ENCODE measurements around the gene MUC4. TPM values are rescaled to one million over a fixed set of nuclear protein-coding genes. Genes with fewer than 3 reads are reported as not detected.
"Not testable (repeated sequence)": the region's sequence is repeated elsewhere in the genome, so short reads cannot be mapped to it uniquely, and the experiment has no call there.

Gene MUC4
- total RNA-seq, 1 donor from 2014 or later, result 0.14 TPM

DNA sequence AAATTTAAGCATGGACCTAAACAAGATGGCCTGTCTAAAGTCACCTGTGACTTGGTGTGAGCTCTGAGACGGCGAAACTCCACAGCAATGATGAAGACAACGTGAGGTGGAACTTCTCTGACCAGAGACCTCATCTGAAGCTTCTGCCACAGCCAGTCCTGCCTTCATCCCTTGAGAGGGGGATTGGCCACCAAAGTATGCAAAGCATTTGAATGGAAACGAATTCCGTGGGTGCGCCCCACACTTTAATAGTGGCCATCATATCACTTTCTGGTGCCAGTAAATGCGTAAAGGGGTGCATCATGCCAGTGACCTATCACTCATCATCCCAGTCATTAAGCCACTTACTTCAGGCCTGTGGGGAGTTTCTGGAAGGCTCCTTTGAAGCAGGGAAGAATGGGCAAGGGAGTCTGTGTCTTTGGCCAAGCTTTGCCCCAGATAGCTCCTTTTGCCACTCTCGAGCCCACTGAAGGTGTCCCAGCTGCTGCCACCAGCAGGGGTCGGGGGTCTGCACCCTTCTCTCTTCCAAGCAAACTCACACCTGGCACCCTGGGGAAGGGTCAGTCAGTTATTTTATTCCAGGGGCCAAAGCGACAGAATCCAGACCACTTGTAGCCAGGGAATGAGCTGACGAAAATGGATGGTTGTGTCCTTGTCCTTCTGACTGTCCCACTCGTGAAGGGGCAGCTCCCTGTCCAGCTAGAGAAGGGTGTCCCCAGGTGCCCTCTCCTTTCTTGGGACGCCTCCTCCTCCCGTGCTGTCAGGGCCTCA is 73.3 kb downstream of the MUC4 start:
- DNase-seq (ENCODE audit: low spot score), result no peak

DNA sequence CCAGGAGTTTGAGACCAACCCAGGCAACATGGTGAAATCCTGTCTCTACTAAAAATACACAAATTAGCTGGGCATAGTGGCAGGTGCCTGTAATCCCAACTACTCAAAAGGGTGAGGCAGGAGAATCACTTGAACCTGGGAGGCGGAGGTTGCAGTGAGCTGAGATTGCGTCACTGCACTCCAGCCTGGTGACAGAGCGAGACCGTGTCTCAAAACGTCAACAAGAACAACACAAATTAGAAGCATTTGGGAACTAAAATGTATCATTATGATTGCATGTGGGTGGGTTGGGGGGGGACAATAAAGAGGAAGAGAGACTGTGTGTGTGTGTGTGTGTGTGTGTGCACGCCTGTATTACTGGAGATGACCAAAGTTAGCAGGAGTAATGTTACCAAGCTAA is 73.9 kb downstream of the MUC4 start:
- DNase-seq (ENCODE audit: low spot score), result not testable (repeated sequence)

DNA sequence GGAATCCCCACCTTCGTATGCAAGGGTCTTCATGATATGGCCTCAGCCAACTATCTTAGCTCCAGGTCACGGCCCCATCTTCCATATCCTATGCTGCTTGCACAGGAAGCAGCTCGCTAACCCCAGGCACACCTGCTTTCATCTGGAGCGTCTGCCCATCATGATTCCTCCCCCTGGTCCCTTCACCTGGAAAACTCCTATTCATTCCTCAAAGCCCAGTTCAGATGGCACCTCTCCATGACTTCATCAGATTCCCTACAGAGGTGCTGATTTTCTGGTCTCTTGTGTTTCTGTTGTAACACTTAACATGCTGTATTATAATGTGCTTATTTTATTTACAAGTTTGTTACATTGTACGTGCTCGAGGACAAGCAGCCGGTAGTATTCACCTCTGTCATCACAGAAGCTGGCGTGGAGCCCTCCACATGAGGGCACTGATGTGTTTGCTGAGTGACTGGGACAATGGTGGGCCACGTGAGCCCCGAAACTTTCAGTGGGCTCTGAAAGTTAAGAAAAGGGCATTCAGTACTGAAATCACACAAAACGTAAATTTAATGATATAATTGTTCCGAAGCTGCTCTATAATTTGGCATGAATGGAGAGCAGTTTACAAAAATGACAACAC is 74.8 kb downstream of the MUC4 start:
- DNase-seq (ENCODE audit: low spot score), result no peak

DNA sequence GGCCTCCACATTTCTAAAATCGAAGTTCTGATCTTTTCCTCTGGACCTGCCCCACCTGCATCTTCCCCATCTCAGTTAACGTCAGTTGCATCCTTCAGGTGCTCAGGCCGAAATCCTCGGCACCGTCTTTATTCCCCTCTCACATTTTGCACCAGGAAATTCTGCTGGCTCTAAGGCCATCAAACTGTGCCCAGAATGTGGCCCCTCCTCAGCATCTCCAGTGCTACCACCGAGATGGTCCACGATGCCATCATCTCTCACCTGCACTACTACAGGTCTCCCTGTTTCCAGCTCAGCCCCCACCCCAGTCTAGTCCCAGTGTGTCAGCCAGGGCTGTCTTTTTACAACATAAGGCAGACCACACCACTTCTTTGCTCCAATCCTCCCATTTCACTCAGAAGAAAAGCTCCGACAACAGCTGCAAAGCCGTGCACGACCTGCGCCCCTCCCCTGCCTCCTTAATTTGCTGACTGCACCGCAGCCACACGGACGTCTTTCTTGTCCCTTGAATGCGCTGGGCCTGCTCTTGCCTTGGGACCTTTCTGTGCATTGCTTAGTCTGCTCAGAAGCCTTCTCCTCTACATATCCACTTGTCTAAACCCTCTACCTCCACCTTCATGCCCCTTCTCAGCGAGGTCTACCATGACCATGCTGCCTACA is 76.6 kb downstream of the MUC4 start:
- DNase-seq (ENCODE audit: low spot score), result no peak

DNA sequence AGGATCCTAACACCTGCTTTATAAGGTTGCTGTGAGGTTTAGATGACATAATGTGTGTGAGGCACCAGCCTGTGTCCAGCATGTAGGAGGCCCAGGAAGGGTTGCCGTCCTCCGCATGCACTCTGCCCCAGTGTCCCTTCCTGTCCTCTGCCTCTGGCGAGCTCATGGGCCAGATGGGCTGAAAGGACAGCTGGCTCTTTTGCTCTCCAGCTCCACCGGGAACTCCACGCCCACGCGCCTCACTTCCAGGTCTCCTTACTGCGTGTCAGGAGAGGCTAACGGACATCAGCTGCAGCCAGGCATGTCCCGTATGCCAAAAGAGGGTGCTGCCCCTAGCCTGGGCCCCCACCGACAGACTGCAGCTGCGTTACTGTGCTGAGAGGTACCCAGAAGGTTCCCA is 78.8 kb downstream of the MUC4 start:
- DNase-seq (ENCODE audit: low spot score), result no peak

DNA sequence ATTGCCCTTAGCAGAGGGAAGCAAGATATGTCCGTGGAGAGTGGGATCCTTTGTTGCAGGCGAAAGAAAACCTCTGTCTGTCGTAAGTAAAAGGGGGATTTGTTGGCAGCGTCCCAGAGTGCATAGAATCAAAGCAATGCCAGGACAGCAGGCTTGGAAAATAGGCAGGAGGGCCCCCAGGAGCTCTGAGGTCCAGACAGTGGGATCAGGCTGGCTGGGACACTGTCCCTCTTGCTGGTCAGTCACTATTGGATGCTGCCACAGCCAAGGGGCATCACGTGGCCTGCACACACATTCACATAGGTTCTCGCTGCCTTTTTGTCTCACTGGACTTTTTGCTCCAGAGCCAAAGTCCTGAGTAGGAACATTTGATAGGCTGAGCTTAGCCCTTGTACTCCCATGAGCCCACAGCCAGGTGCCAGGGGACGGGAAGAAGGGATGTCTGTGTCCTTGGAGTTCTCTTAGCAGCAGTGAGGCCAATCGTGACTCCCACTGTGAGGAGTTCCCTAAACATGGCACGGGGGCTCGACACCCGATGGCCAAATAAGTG is 80.3 kb downstream of the MUC4 start:
- DNase-seq (ENCODE audit: low spot score), result no peak

DNA sequence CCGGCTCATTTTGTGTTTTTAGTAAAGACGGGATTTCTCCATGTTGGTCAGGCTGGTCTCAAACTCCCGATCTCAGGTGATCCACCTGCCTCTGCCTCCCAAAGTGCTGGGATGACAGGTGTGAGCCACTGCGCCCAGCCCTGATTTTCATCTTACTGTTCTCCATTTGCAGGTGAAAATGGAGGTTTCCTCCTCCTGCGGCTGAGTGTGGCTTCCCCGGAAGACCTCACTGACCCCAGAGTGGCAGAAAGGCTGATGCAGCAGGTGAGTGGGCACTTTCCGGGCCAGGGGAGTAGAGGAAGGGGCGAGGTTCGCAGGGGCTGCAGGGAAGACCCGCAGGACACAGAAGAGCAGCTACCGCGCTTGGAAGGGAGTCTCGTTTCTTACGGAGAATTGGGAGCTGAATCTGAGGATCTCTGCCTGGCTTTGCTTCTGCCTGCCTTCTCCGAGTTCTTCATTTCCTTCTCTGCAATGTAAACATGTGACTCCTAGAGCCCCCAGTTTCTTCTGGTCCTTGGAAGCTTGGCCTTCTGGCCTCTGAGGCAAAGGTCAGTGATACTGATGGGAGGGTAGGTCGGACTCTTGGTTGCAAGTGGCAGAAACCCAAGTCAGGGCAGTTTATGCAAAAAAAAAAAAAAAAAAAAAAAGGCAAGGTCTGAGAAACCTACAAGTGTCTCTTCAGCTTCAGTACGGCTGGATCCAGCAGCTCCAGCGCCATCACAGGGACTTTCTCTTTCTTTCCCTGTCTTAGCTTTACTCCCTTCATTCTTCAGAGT is 82.1 kb downstream of the MUC4 start:
- no peak for DNase-seq (ENCODE audit: low spot score)

DNA sequence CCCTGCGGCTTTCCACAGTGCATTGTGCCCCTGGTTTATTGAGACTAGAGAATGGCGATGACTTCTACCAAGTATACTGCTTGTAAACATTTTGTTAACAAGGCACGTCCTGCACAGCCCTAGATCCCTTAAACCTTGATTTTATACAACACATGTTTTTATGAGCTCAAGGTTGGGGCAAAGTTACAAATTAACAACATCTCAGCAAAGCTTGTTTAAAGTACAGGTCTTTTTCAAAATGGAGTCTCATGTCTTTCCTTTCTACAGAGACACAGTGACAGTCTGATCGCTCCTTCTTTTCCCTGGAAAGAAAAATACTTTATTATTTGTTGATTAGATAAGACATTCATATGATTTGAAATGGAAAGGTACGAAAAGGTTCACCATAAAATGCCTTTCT is 82.9 kb downstream of the MUC4 start:
- DNase-seq (ENCODE audit: low spot score), result not testable (repeated sequence)

DNA sequence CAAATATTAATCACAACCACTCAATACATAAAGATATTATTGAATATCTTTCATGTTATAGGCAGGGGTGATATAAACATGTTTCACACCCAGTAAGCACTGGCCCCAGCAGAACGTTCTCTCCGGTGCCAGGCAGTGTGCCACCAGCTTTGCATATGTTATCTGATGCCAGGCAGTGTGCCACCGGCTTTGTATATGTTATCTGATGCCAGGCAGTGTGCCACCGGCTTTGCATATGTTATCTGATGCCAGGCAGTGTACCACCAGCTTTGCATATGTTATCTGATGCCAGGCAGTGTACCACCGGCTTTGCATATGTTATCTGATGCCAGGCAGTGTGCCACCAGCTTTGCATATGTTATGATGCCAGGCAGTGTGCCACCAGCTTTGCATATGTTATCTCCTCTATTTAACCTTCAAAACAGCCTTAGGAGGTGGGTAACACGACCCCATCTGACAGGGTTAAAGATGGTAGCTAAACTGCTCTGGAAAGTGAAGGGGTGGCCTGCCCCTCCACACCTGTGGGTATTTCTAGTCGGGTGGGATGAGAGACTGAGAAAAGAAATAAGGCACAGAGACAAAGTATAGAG is 84.0 kb downstream of the MUC4 start:
- no peak for DNase-seq (ENCODE audit: low spot score)

DNA sequence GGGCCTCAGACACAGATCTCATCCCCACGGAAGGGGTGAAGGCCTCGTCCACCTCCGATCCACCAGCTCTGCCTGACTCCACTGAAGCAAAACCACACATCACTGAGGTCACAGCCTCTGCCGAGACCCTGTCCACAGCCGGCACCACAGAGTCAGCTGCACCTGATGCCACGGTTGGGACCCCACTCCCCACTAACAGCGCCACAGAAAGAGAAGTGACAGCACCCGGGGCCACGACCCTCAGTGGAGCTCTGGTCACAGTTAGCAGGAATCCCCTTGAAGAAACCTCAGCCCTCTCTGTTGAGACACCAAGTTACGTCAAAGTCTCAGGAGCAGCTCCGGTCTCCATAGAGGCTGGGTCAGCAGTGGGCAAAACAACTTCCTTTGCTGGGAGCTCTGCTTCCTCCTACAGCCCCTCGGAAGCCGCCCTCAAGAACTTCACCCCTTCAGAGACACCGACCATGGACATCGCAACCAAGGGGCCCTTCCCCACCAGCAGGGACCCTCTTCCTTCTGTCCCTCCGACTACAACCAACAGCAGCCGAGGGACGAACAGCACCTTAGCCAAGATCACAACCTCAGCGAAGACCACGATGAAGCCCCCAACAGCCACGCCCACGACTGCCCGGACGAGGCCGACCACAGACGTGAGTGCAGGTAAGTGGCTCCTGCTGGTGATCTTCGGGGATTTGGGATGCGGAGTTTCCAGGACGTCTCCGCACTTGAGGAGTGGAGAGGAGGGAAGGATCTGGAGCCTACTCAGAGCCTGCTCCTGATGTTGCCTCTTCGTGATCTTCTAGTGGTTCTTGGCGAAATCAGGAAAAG is 85.6 kb downstream of the MUC4 start:
- not testable (repeated sequence) for DNase-seq (ENCODE audit: low spot score)

DNA sequence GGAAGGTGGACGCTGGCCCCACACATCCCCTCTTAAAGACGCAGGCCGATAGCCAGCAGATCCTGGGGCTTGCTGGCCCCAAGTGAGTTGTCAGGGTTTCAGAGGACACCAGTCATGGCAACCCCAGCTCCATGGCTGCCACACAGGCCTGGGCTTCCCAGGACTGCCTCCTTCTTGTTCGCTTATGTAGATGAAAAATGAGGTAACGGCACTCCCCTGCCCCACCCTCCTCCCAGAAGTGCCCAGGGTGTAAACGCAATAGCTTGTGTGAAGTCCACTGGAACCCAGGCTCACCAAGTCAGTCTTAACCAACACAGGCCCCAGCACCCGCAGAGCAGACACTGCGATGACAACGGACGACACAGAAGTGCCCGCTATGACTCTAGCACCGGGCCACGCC is 87.4 kb downstream of the MUC4 start:
- DNase-seq (ENCODE audit: low spot score), result not testable (repeated sequence)

DNA sequence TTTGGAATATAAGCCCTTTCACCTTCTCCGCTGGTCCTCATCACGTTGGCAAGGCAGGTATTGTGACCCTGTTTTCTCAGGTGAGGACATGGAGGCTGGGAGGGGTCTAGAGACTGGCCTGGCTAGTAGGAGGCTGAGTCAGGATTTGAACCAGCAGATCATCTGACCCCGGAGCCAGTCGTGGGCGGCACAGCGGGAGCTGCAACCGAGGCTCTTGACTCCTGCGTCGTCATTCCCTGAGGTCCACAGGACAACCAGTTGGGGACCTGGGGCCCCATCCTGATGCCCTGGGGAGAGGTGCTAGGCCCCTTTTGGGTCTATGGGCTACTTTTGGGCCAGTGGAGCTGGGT is 88.8 kb downstream of the MUC4 start:
- DNase-seq (ENCODE audit: low spot score), result not testable (repeated sequence)

DNA sequence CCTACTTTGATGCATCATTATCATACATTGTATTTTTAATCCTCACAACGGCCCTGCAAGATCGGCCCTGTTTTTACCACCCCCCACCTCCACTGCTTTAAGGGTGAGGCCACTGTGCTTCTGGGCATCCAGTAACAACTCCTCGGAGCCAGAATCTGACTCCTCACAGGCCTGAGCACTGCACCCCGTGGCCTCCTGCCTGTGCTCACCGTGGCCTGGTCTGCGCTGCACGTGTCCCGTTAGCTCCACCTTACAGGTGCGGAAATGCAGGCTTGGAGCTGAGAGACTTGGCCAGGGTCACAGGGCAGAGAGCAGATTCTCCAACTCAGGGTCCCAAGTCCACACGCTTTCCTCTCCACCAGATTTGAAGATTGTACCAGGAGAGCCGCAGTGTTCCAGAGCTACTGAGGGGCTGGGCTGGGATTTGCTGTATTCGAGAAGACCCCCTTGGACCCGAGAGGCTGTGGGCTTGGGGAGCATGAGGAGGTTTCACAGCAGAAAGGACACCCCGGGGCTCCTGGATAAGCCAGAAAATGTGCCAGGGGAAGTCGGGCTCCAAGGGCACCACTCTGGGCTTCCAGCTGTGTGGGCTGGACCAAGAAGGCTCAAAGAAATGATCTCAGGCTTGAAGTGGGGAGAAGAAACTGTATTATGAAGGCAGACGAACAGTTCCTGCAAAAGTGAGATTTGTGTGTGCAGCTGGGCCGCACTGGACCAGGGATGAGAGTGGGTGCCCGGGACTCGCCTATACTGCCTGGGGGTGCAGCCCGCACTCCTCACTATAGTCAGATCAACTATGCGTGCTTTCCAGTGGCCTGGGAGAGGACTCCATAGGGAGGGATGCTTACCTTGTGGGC is 89.4 kb downstream of the MUC4 start:
- not testable (repeated sequence) for DNase-seq (ENCODE audit: low spot score)

DNA sequence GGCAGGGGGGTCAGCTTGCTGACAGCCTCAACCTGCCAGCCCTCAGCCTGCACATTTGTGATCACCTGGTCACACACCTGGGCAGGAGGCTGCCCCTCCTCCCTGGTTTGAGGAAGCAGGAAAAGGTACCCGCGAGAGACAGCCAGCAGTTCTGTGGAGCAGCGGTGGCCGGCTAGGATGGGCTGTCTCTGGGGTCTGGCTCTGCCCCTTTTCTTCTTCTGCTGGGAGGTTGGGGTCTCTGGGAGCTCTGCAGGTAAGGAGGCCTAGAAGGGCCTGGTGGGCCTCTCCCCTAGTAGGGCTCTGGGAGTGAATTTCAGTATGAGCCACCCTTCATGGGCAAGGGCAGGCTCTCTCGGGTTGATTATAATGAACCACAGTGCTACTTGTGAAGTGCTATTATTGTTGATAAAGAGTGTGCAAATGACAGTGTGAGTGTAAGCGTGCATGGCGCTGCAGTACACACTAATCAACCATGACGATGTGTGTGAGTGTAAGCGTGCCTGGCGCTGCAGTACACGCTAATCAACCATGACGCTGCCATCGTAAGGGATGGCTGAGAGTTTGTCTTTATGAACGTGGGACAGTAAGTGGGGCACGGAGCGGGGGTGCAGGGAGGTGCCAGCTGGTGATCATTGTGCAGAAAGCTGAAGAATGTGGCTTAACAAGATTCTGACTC is 90.8 kb downstream of the MUC4 start, which contains the start of gene MUC20:
Gene MUC20 (plus strand): TSS at position 148 of the 676 bp plus-strand sequence. CDS start 30 bp downstream, at position 178.
- peak; percentile 90 for DNase-seq (ENCODE audit: low spot score)

DNA sequence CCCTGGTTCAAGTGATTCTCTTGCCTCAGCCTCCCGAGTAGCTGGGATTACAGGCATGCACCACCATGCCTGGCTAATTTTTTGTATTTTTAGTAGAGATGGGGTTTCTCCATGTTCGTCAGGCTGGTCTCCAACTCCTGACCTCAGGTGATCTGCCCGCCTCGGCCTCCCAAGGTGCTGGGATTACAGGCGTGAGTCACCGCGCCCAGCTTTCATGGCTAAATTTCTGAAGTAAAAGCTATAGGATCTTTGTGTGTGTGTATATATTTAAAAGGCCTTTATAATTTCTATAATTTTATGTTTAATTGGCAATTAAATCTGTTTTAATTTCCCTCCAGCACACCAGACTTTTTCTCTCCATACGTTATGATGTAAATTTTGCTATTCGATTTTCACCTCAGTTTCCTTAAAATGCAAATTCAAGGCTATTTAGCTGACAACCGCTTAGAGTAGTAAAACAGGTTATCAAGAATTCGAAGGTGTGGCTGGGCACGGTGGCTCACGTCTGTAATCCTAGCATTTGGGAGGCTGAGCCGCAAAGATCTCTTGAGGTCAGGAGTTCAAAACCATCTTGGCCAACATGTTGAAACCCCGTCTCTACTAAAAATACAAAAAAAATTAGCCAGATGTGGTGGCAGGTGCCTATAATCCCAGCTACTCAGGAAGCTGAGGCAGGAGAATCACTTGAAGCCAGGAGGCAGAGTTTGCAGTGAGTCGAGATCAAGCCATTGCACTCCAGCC is 92.0 kb downstream of the MUC4 start:
- not testable (repeated sequence) for DNase-seq (ENCODE audit: low spot score)

DNA sequence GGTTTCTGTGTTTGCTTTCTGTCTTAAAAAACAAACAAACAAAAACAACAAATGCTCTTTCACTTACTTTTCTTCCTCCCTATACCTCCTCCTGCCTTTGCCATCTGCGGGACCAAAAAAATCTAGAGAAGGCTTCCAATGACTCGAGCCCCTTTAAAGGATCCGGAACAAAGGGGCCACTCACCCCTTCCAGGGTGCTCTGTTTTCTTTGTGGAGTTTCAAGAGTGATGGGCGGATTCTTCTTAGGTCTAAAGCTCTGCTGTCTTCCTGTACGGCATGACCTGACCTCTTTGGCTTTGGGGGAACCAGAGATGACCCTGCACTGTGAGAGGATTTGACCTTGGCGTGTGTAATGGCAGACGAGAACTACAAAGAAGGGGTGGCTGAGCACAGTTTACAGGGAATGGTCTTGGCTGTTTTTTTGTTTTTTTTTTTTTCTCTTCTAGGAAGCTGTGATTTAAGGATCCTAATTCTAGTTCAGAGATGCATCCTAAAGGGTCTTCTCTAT is 93.2 kb downstream of the MUC4 start:
- no peak for DNase-seq (ENCODE audit: low spot score)

DNA sequence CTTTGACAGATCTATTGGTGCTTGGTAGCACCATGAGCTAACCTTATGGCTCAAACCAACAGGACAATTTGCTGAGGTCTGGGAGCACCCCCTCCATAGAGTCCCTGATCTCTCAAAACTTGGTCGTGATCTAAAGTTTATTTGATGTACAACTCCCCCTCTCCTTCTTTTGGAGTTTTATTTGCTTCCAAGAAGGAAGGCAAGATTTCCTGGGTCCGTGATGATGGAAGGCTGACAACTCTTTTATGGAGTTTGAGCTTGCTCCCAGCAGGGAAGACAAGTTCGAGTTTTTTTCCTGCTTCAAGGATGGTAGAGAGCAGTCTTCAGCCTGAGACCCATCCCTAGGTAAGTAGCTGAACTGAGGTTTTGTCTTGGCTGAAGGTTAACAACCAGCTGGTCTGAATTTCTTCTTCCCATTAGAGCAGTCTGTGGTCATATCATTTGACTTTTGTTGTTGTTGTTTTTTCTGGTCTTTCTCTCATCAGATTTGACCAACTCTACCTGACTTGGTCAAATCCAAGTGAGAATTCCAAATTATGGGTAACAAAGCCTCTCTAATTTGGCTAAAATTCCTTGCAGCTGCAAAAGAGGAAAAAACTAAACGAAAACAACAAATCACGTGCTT is 93.8 kb downstream of the MUC4 start:
- no peak for DNase-seq (ENCODE audit: low spot score)

DNA sequence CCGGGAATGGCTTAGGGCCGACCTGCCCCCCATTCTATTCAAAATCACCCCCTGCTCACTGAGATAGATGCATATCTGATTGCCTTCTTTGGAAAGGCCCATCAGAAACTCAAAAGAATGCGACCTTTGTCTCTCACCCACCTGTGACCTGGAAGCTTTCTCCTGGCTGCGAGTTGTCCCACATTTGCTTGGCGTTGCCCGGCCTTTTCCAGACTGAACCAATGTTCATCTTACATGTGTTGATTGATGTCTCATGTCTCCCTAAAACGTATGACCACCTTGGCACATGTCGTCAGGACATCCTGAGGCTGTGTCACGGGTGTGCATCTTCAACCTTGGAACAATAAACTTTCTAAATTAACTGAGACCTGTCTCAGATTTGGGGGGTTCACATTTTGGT is 94.3 kb downstream of the MUC4 start:
- no peak for DNase-seq (ENCODE audit: low spot score)
